TTC549 (cell line): ENCODE measurements around the gene MPRIP.

Experiments
- FAIRE-seq: peaks from 2 replicates; lab custom pipeline; 2012; peaks lifted over from hg19 to GRCh38; lab: Jason Lieb, UNC

Gene MPRIP

GRCh38 chr17:17050346-17051345, 8.4 kb downstream of the MPRIP start:
- no peak for FAIRE-seq

GRCh38 chr17:17051380-17051779, 9.1 kb downstream of the MPRIP start:
- no peak for FAIRE-seq

- FAIRE-seq, result no peak
These were observed 9.7 kb downstream of the MPRIP start for GRCh38 chr17:17051791-17052461.

- FAIRE-seq, result no peak
These were observed 10.4 kb downstream of the MPRIP start for GRCh38 chr17:17052462-17053221.

GRCh38 chr17:17053446-17054379, 11.5 kb downstream of the MPRIP start:
- FAIRE-seq, result no peak

GRCh38 chr17:17054636-17055035, 12.4 kb downstream of the MPRIP start:
- FAIRE-seq, result no peak

- FAIRE-seq, result no peak
These were observed 13.3 kb downstream of the MPRIP start for GRCh38 chr17:17055286-17056155.

GRCh38 chr17:17056156-17056539, 13.9 kb downstream of the MPRIP start:
- no peak for FAIRE-seq

GRCh38 chr17:17057057-17057551, 14.8 kb downstream of the MPRIP start:
- FAIRE-seq, result no peak

- FAIRE-seq, result no peak
These were observed 16.0 kb downstream of the MPRIP start for GRCh38 chr17:17058304-17058703.

- no peak for FAIRE-seq
These were observed 17.1 kb downstream of the MPRIP start for GRCh38 chr17:17059301-17059890.

GRCh38 chr17:17060001-17060922, 18.0 kb downstream of the MPRIP start:
- FAIRE-seq, result no peak

- no peak for FAIRE-seq
These were observed 18.7 kb downstream of the MPRIP start for GRCh38 chr17:17060930-17061329.

GRCh38 chr17:17061516-17061915, 19.3 kb downstream of the MPRIP start:
- no peak for FAIRE-seq

- FAIRE-seq, result no peak
These were observed 20.1 kb downstream of the MPRIP start for GRCh38 chr17:17062356-17062755.

GRCh38 chr17:17062866-17063265, 20.6 kb downstream of the MPRIP start:
- FAIRE-seq, result no peak

GRCh38 chr17:17063546-17064122, 21.4 kb downstream of the MPRIP start:
- no peak for FAIRE-seq

GRCh38 chr17:17064322-17064721, 22.1 kb downstream of the MPRIP start:
- FAIRE-seq, result no peak
